Large intestine (tissue), 3 donors: ENCODE data around the gene WBP4. TPM values are rescaled to one million over a fixed set of nuclear protein-coding genes. Genes with fewer than 3 reads are reported as not detected.
"Not testable (repeated sequence)": the region's sequence is repeated elsewhere in the genome, so short reads cannot be mapped to it uniquely, and the experiment has no call there.

Experiments
- DNase-seq, 2 donors: peaks; one replicate each; pipeline versions ENCODE4 v3.0.0 to v3.0.0-alpha.2; 2013
- H3K27ac ChIP-seq: one replicate; pipeline ENCODE4 v1.5.1; 2013; ENCODE audit warnings: low read length
- H3K27me3 ChIP-seq: 2 replicates; pipeline ENCODE4 v1.6.1; 2013; ENCODE audit warnings: low read length; ENCODE audit not compliant: control insufficient read depth, insufficient read depth
- H3K36me3 ChIP-seq: 2 replicates; pipeline ENCODE4 v1.6.1; 2013; ENCODE audit warnings: low read length; ENCODE audit not compliant: control insufficient read depth, insufficient read depth
- H3K4me1 ChIP-seq: one replicate; pipeline ENCODE4 v1.6.1; 2013; ENCODE audit warnings: low read length; ENCODE audit not compliant: control insufficient read depth, insufficient read depth
- H3K4me3 ChIP-seq: one replicate; pipeline ENCODE4 v1.5.1; 2013; ENCODE audit warnings: low read length
- H3K9me3 ChIP-seq: one replicate; pipeline ENCODE4 v1.6.1; 2013; ENCODE audit warnings: mild to moderate bottlenecking, low read depth, low read length, moderate library complexity; ENCODE audit not compliant: control insufficient read depth
- WGBS: methylation state at CpG from one replicate; pipeline ENCODE4 v1.1.5; 2013; ENCODE audit warnings: low lambda C conversion rate; ENCODE audit not compliant: insufficient coverage; 5-methylcytosine and 5-hydroxymethylcytosine counted together
- polyA plus RNA-seq: library from polyadenylated mRNA; unstranded; fragments of 120-200 nt; gene quantifications from one replicate; pipeline ENCODE4 v1.2.1, GENCODE V29; 2013

Gene WBP4
- polyA plus RNA-seq, 1 donor: 21.4 TPM

DNA sequence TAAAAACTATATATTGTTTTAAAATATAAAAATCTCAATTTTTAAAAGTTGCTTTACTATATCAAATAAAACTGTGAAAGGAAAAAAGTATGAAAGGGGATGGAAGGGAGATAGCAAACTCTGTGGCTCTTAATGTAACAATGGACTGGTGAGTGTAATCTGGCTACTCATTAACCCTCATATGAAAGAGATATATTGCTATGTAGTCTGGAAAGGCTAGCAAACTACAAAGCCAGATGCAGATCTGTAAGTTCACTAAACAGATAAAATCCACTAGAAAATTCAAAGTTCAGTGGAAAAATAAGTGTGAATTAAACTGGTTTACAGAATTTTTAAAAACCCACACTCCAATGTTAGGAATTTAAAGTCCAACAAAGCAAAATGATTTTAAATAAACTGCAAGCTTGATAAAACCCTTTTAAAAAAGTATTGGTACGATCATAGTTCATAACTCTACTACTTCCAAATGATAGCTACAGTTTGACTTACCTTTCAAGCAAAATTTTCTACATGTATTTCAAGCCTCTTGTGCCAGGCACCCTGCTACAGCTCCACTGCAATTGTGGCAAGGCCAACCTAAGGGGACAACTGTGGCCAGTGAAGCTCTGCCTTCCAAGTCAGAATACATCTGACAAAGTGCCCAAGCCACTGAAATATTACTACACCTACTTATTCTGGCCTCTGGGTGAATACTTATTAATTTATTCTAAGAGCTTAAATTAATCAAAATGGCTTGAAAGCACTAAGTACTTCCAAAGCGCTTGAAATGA is 41.5 kb upstream of the WBP4 start:
- WGBS: 30% methylated on average over 2 of the region's 2 CpGs

DNA sequence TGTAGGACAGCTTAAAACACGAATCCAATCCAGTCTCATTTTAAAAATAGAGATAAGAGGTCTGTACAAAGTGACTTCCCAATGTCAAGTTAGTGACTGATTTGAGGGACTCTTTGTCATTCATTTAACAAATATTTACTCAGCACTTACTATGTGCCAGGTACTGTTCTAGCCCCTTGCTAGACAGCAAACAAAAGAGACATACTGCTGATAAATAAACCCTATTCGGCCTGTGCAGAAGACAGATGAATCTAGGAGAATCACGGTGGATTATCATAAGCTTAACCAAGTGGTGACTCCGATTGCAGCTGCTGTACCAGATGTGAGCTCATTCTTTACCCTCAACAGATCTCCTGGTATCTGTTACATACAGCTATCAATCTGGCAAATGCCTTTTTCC is 35.8 kb upstream of the WBP4 start:
- peaks cover 9% of the 10 kb centered on the region for H3K4me1 ChIP-seq
- no peak overlapping the region for H3K4me3 ChIP-seq
- WGBS: 40% methylated on average over 1 of the region's 4 CpGs
- H3K27me3 ChIP-seq: no peaks in the 10 kb centered on the region
- peaks cover 4% of the 10 kb centered on the region for H3K36me3 ChIP-seq
- H3K27ac ChIP-seq: no peak overlapping the region
- no peaks in the 10 kb centered on the region for H3K9me3 ChIP-seq
- DNase-seq: no peak

More for the DNA sequence above, 41.5 kb upstream of the WBP4 start:
- no peaks in the 10 kb centered on the region for H3K9me3 ChIP-seq
- H3K27ac ChIP-seq: peak overlapping the region; percentile 99
- DNase-seq: peak in 1 of 2 donors; percentile 78
- peak overlapping the region; percentile 56 for H3K4me3 ChIP-seq
- H3K4me1 ChIP-seq: peaks cover 23% of the 10 kb centered on the region
- H3K36me3 ChIP-seq: no peaks in the 10 kb centered on the region
- no peaks in the 10 kb centered on the region for H3K27me3 ChIP-seq

DNA sequence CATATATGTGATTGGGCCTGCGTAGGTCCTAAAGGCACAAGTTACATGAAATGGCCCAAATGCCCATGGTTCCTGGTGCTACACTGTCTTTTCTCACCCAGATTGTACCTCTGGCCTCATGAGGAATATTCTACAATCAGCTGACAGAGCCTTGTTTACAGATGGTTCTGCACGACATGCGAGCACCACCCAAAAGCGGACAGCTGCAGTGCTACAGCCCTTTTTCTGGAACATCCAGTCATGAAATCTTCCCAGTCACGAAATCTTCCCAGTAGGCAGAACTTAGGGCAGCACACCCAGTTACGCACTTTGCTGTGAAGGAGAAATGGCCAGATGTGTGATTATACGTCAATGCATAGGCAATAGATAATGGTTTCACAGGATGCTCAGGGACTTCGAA is 34.5 kb upstream of the WBP4 start:
- no peak for DNase-seq
- no peak overlapping the region for H3K27ac ChIP-seq
- H3K9me3 ChIP-seq: no peaks in the 10 kb centered on the region
- no peak overlapping the region for H3K4me3 ChIP-seq
- no peaks in the 10 kb centered on the region for H3K4me1 ChIP-seq
- no CpG with 5 or more reads among the region's 8 CpGs for WGBS
- H3K27me3 ChIP-seq: no peaks in the 10 kb centered on the region
- H3K36me3 ChIP-seq: peaks cover 4% of the 10 kb centered on the region

DNA sequence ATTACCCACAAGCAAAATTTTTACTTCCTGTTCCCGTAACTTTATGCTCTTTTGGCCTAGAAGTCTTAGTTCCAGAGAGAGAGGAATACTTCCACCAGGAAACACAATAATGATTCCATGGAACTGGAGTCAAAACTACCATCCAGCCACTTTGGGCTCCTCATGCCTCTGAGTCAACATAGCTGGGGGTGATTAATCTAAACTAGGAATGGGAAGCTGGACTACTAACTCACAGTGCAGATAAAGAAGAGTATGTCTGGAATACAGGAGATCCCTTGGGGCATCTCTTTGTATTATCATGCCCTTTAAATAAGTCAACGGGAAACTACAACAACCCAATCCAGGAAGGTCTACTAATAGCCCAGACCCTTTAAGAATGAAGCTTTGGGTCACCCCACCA is 33.3 kb upstream of the WBP4 start:
- Histone ChIP-seq H3K4me3 (no peak overlapping the region), H3K4me1 (no peaks in the 10 kb centered on the region), H3K27ac (no peak overlapping the region), H3K36me3 (peaks cover 4% of the 10 kb centered on the region), H3K27me3 (no peaks in the 10 kb centered on the region), H3K9me3 (no peaks in the 10 kb centered on the region)
- no CpG with 5 or more reads among the region's 2 CpGs for WGBS
- DNase-seq: no peak

DNA sequence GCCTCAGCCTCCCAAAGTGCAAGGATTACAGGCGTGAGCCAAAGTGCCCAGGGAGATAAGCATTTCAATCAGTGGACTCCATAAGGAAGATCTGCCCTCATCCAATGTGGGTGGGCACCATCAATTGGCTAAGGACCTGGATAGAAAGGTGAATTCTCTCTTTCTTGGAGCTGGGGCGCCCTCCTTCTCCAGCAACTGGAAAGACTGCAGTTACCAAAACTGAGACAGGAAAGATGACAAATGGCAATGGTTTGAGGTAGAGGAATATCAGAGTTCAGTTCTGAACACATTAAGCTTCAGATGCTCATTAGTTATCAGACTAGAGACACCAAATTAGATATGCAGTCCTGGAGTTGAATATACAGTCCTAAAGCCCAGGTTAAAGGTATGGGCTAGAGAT is 31.7 kb upstream of the WBP4 start:
- H3K36me3 ChIP-seq: peaks cover 4% of the 10 kb centered on the region
- no peak overlapping the region for H3K4me3 ChIP-seq
- no peaks in the 10 kb centered on the region for H3K9me3 ChIP-seq
- H3K27ac ChIP-seq: no peak overlapping the region
- no peaks in the 10 kb centered on the region for H3K4me1 ChIP-seq
- H3K27me3 ChIP-seq: no peaks in the 10 kb centered on the region
- WGBS: no CpG with 5 or more reads among the region's 2 CpGs
- no peak for DNase-seq

DNA sequence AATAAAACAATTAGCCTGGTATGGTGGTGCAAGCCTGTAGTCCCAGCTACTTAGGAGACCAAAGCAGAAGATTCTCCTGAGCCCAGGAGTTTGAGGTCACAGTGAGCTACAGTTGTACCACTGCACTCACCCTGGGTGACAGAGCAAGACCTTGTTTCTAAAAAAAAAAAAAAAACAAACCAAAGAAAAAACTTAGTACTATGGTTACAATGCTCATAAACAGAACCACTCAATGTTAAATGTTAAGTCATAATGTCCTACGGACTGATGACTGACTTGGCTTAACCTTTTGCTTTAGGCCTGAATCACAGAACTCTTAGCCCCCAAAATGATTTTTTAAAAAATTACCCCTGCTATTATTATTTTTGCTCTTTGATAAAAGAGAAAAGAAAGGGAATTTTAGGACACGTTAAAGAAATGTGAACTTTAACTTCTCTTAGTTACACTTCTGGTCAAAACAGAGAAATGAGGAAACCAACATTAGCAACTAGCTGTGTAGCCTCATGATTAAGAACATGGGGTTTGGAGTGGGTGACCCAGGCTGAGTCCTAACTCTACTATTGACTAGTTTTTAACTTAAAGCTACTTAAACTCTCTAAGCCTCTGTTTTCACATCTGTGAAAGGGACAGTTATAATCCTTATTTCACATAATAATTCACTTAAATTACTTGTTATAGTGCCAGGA is 28.5 kb upstream of the WBP4 start:
- H3K9me3 ChIP-seq: no peaks in the 10 kb centered on the region
- no peaks in the 10 kb centered on the region for H3K36me3 ChIP-seq
- DNase-seq: no peak
- no peak overlapping the region for H3K27ac ChIP-seq
- 58% methylated on average over 2 of the region's 2 CpGs for WGBS
- H3K27me3 ChIP-seq: no peaks in the 10 kb centered on the region
- no peaks in the 10 kb centered on the region for H3K4me1 ChIP-seq
- no peak overlapping the region for H3K4me3 ChIP-seq

DNA sequence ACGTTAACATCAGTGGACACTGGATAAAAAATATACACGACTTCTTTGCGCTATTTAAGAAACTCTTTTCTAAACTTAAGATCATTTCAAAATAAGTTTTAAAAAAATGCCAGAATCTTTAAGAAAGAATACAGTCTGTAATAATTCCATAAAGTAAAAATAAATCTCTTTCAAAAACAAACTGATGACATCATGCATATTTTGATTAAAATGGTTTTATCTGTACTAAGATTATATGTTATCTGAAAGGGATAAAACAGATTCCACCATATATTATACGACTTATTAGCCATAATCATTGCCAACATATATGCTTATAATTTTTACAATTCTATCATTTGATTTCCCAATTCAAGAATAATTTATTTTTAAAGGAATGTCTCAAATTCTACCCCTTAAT is 26.9 kb upstream of the WBP4 start:
- H3K4me3 ChIP-seq: no peak overlapping the region
- no peaks in the 10 kb centered on the region for H3K4me1 ChIP-seq
- no peaks in the 10 kb centered on the region for H3K9me3 ChIP-seq
- H3K27ac ChIP-seq: no peak overlapping the region
- no peaks in the 10 kb centered on the region for H3K27me3 ChIP-seq
- WGBS: 91% methylated on average over 3 of the region's 4 CpGs
- no peak for DNase-seq
- no peaks in the 10 kb centered on the region for H3K36me3 ChIP-seq

DNA sequence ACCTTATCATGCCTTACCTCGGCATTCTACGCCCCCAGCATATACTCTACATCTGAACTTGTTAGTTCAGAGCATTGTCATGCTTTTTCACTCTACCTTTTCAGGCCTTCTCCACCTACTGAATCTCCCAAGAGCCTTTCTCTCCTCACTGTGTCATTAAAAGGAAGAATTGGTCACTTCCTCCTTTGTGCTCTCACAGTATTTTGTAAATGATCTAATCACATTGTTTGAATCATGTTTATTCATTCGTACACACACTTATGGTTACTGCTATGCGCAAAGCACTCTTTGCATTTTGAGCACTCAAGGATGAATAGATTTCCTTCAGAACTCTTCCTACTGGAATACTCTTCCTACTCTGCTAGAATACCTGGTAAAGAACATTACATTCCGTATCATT is 26.4 kb upstream of the WBP4 start:
- no peaks in the 10 kb centered on the region for H3K4me1 ChIP-seq
- H3K36me3 ChIP-seq: no peaks in the 10 kb centered on the region
- DNase-seq: no peak
- no peaks in the 10 kb centered on the region for H3K9me3 ChIP-seq
- no peaks in the 10 kb centered on the region for H3K27me3 ChIP-seq
- no CpG with 5 or more reads among the region's 5 CpGs for WGBS
- no peak overlapping the region for H3K4me3 ChIP-seq
- no peak overlapping the region for H3K27ac ChIP-seq

DNA sequence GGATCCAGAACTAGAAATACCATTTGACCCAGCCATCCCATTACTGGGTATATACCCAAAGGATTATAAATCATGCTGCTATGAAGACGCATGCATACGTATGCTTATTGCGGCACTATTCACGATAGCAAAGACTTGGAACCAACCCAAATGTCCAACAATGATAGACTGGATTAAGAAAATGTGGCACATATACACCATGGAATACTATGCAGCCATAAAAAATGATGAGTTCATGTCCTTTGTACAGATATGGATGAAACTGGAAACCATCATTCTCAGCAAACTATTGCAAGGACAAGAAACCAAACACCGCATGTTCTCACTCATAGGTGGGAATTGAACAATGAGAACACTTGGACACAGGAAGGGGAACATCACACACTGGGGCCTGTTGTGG is 24.8 kb upstream of the WBP4 start:
- DNase-seq, H3K4me1 ChIP-seq, H3K4me3 ChIP-seq, H3K36me3 ChIP-seq, H3K27ac ChIP-seq, H3K27me3 ChIP-seq, H3K9me3 ChIP-seq: not testable (repeated sequence)
- WGBS: no CpG with 5 or more reads among the region's 5 CpGs

DNA sequence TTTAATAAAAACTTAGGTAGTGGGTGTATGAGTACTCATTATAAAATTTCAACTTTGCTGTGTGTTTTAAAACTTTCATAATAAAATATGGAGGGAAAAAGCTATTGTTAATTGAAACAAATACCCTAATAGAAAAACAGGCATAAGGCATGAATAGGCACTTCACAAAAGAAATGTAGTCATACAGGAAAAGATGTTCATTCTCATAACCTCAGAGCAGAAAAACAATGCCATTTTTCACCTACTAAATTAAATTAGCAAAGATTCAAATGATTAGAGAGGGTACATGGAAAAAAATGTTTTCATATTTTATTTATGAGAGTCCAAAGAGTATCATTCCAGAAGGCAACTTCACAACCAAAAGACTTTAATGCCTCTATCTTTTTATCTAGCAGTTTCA is 21.6 kb upstream of the WBP4 start:
- Histone ChIP-seq H3K9me3 (no peaks in the 10 kb centered on the region), H3K36me3 (no peaks in the 10 kb centered on the region), H3K4me3 (no peak overlapping the region), H3K27me3 (no peaks in the 10 kb centered on the region), H3K4me1 (no peaks in the 10 kb centered on the region), H3K27ac (no peak overlapping the region)
- no peak for DNase-seq
